Choroid plexus epithelial cell (primary cell): ENCODE measurements around the gene RIMBP2.

Source experiments
- DNase-seq: peaks from one replicate; pipeline ENCODE4 v3.0.0-alpha.2; 2010; ENCODE audit warnings: low read depth
- H3K4me3 ChIP-seq: 2 replicates; pipeline ENCODE4 v1.5.1; 2011; ENCODE audit warnings: low read depth, mild to moderate bottlenecking, control low read depth, low read length, moderate library complexity
- CTCF ChIP-seq: conservative IDR thresholded peaks from 2 replicates; pipeline ENCODE4 v1.5.1; 2011; ENCODE audit warnings: low read depth, mild to moderate bottlenecking, control low read depth, inconsistent platforms, low read length, moderate library complexity

Gene RIMBP2

GRCh38 chr12:130459916-130460315 lies 256.2 kb downstream of the RIMBP2 start:
- no peak for TF ChIP-seq CTCF

GRCh38 chr12:130458341-130458740 lies 257.8 kb downstream of the RIMBP2 start:
- DNase-seq = no peak
- TF ChIP-seq CTCF = no peak
- no peak overlapping the region for H3K4me3 ChIP-seq

More at GRCh38 chr12:130459916-130460315, 256.2 kb downstream of the RIMBP2 start:
- DNase-seq = no peak
- H3K4me3 ChIP-seq = no peak overlapping the region

GRCh38 chr12:130457215-130457614 lies 258.9 kb downstream of the RIMBP2 start:
- H3K4me3 ChIP-seq = no peak overlapping the region
- no peak for DNase-seq

GRCh38 chr12:130456375-130457199 lies 259.5 kb downstream of the RIMBP2 start:
- no peak for DNase-seq
- no peak for TF ChIP-seq CTCF
- H3K4me3 ChIP-seq = no peak overlapping the region

More at GRCh38 chr12:130457215-130457614, 258.9 kb downstream of the RIMBP2 start:
- no peak for TF ChIP-seq CTCF

GRCh38 chr12:130455161-130455560 lies 260.9 kb downstream of the RIMBP2 start:
- no peak for TF ChIP-seq CTCF
- no peak overlapping the region for H3K4me3 ChIP-seq
- no peak for DNase-seq

GRCh38 chr12:130454296-130454695 lies 261.8 kb downstream of the RIMBP2 start:
- DNase-seq = no peak
- H3K4me3 ChIP-seq = no peak overlapping the region
- no peak for TF ChIP-seq CTCF

- no peak for DNase-seq
- TF ChIP-seq CTCF = no peak
- no peak overlapping the region for H3K4me3 ChIP-seq
Measured at GRCh38 chr12:130452546-130452945, 263.6 kb downstream of the RIMBP2 start.
